ENCODE results near the gene MYO3B. TPM values are rescaled to one million over a fixed set of nuclear protein-coding genes. Genes with fewer than 3 reads are reported as not detected.

The MYO3B gene
- total RNA-seq, 2 donors from 2014 or later: 0.09 to 0.74 TPM

- Histone ChIP-seq H3K4me1 (replicated peaks) (no peaks in the 10 kb centered on the region), H3K4me3 (no peak overlapping the region), H3K9me3 (no peaks in the 10 kb centered on the region), H3K27ac (no peak overlapping the region), H3K36me3 (no peaks in the 10 kb centered on the region), H3K27me3 (replicated peaks; ENCODE audit: insufficient read depth) (no peaks in the 10 kb centered on the region)
- WGBS: 86% methylated on average over 2 of the region's 2 CpGs
- TF ChIP-seq POLR2AphosphoS5 (IDR thresholded peaks at IDR 0.05) (no peak), POLR2A (IDR thresholded peaks at IDR 0.05) (no peak), CTCF (IDR thresholded peaks at IDR 0.05) (no peak)
- no peak for DNase-seq (ENCODE audit: low spot score)
- intact Hi-C loops (cut with DNase I): no loop called here
Measured at GRCh38 chr2:170588729-170589128, 410.8 kb downstream of the MYO3B start.

- no peak for DNase-seq (ENCODE audit: low spot score)
- intact Hi-C loops (cut with DNase I): no loop called here
- Histone ChIP-seq H3K9me3 (no peaks in the 10 kb centered on the region), H3K36me3 (no peaks in the 10 kb centered on the region), H3K4me3 (no peak overlapping the region), H3K27ac (no peak overlapping the region), H3K4me1 (replicated peaks) (no peaks in the 10 kb centered on the region), H3K27me3 (replicated peaks; ENCODE audit: insufficient read depth) (no peaks in the 10 kb centered on the region)
- WGBS: 79% methylated on average over 3 of the region's 3 CpGs
- TF ChIP-seq CTCF (IDR thresholded peaks at IDR 0.05) (no peak), POLR2AphosphoS5 (IDR thresholded peaks at IDR 0.05) (no peak), POLR2A (IDR thresholded peaks at IDR 0.05) (no peak)
Measured at GRCh38 chr2:170596576-170596975, 418.6 kb downstream of the MYO3B start.

GRCh38 chr2:170598067-170598395 is 420.1 kb downstream of the MYO3B start:
- intact Hi-C loops (cut with DNase I): no loop called here
- TF ChIP-seq POLR2AphosphoS5 (IDR thresholded peaks at IDR 0.05) (no peak), POLR2A (IDR thresholded peaks at IDR 0.05) (no peak), CTCF (IDR thresholded peaks at IDR 0.05) (no peak)
- 55% methylated on average over 4 of the region's 4 CpGs for WGBS

GRCh38 chr2:170601489-170601888 is 423.5 kb downstream of the MYO3B start:
- H3K9me3 ChIP-seq: no peaks in the 10 kb centered on the region
- intact Hi-C loops (cut with DNase I): no loop called here
- 92% methylated on average over 2 of the region's 2 CpGs for WGBS
- no peaks in the 10 kb centered on the region for H3K36me3 ChIP-seq
- H3K4me3 ChIP-seq: no peak overlapping the region
- H3K27ac ChIP-seq: no peak overlapping the region
- H3K27me3 ChIP-seq (replicated peaks; ENCODE audit: insufficient read depth): no peaks in the 10 kb centered on the region
- no peak for TF ChIP-seq CTCF (IDR thresholded peaks at IDR 0.05)
- TF ChIP-seq POLR2A (IDR thresholded peaks at IDR 0.05): no peak
- no peak for TF ChIP-seq POLR2AphosphoS5 (IDR thresholded peaks at IDR 0.05)
- no peak for DNase-seq (ENCODE audit: low spot score)
- no peaks in the 10 kb centered on the region for H3K4me1 ChIP-seq (replicated peaks)

More at GRCh38 chr2:170598067-170598395, 420.1 kb downstream of the MYO3B start:
- Histone ChIP-seq H3K27ac (no peak overlapping the region), H3K36me3 (no peaks in the 10 kb centered on the region), H3K4me1 (replicated peaks) (no peaks in the 10 kb centered on the region), H3K4me3 (no peak overlapping the region), H3K9me3 (no peaks in the 10 kb centered on the region), H3K27me3 (replicated peaks; ENCODE audit: insufficient read depth) (no peaks in the 10 kb centered on the region)
- DNase-seq (ENCODE audit: low spot score): no peak

GRCh38 chr2:170605862-170606261 is 427.9 kb downstream of the MYO3B start:
- Histone ChIP-seq H3K36me3 (no peaks in the 10 kb centered on the region), H3K9me3 (no peaks in the 10 kb centered on the region), H3K27me3 (replicated peaks; ENCODE audit: insufficient read depth) (no peaks in the 10 kb centered on the region), H3K4me1 (replicated peaks) (no peaks in the 10 kb centered on the region), H3K4me3 (no peak overlapping the region), H3K27ac (no peak overlapping the region)
- whole genome bisulfite sequencing: 94% methylated on average over 3 of the region's 3 CpGs
- DNase-seq (ENCODE audit: low spot score): no peak
- intact Hi-C loops (cut with DNase I): no loop called here
- TF ChIP-seq POLR2AphosphoS5 (IDR thresholded peaks at IDR 0.05) (no peak), POLR2A (IDR thresholded peaks at IDR 0.05) (no peak), CTCF (IDR thresholded peaks at IDR 0.05) (no peak)

All from prostate gland (tissue), 2 donors.